Hindlimb muscle (tissue), 1 donor: ENCODE data around the gene OBSL1. TPM values are rescaled to one million over a fixed set of nuclear protein-coding genes. Genes with fewer than 3 reads are reported as not detected.

Experiments used
- DNase-seq: peaks from one replicate; pipeline ENCODE4 v3.0.0-alpha.2; 2013
- polyA plus RNA-seq: library from polyadenylated mRNA; unstranded; fragments of 120-200 nt; gene quantifications from one replicate; pipeline ENCODE4 v1.2.1, GENCODE V29; 2013; ENCODE audit not compliant: insufficient read length

The OBSL1 gene
- polyA plus RNA-seq, 1 donor, result 183 TPM

DNA sequence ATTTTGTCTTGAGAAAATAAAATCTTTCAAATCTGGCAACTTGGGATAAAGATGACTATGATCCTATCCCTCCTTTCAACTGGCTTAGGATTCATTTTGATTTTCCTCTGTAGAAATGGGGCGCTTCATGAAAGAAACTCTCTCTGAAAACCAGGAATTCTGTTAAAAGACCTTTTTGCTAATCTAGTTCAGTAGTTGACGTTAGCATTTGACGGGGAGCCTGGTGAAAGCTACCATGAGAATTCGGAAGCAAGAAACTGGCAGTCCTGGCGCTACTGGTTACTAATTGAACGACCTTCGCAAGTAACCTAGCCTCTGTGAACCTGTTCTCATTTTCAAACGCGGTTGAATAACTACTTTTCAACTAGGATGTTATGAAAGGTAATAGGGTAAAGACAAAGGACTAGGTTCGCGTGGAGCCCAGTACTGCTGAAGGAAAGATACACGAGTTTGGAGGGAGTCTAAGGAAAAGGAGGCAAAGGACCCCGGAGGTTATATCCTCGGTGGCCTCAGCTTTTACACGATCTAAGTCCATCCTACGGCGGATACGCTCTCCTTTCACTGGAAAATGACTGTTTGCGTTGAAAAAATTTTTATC, 25.7 kb upstream of the OBSL1 start:
- DNase-seq, result no peak

DNA sequence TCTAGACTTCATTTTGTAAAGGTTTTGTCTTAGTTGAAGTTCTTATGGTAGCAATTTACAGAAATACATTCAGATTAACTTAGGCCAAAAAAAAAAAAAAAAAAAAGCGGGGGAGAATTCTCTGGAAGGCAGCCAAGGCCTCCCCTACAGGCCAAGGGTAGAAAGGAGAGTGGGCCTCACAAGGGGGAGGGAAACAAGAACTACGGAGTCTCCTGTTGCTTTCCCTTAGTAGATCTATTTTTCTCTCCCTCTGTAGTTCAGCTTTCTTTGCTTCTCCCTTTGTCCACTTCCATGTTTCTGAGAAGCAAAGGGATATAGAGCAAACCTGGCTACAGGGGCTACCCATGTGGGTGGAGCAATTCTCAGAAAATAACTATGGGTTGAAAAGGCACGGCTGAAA, 23.9 kb upstream of the OBSL1 start:
- DNase-seq, result peak; percentile 69

DNA sequence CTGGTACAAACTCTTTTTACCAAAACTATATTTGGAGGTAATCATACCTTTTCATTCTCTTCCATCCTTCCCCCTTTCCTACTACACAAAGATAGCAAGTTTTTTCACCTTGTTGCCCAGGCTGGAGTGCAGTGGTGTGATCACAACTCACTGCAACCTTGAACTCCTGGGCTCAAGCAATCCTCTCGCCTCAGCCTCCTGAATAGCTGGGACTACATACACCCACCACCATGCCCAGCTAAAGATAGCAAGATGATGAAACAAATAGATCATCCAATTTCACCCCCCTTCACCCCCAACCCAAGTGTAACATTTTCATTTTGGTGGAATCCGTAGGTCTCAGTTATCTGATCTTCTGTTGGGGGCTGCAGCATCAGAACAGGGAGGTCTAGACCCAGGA, 21.8 kb upstream of the OBSL1 start:
- no peak for DNase-seq

DNA sequence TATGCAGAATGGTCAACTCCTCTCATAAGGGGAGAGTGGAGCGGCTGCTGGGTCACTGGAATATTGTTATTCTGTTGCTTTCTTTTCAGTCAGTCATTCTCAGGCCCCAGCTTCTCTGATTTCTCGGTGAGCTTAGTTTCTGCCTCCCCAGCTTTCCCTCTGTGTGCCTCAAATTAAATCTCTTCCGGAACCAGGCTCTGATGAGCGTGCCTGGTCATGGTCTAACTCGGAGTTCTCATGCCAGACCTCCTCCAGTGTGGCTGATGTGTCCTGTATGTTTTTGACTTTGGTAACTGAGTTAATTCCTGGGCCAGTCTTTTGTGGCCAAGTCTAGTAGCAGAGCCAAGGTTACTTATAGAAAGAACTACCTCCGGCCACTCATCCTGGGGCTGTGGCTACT, 21.4 kb upstream of the OBSL1 start:
- peak; percentile 36 for DNase-seq

DNA sequence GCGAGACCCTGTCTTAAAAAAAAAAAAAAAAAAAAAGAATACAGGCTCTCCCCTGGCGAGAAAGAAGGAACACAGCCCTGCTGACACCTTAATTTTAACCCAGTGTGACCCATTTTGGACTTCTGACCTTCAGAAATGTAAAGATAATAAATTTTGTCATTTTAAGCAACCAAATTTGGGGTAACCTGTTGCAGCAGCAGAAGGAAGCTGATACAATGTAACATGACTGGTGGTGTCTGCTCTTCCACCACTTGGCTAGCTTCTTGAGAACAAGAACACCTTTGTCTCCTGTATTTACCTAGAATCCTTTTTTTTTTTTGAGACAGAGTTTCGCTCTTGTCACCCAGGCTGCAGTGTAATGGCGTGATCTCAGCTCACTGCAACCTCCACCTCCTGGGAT, 19.8 kb upstream of the OBSL1 start:
- no peak for DNase-seq

DNA sequence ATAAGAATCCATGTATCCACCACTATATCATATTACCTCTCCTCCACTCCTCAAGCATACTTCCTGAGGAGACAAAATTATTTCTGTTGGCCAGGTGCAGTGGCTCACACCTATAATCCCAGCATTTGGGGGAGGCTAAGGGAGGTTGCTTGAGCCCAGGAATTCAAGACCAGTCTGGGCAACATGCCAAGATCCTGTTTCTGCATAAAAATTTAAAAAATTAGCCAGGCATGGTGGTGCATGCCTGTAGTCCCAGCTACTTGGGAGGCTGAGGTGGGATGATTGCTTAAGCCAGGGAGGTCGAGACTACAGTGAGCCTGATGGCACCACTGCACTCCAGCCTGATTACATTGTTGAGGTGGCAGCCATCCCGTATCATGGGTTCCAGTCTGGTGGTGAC, 10.0 kb upstream of the OBSL1 start:
- no peak for DNase-seq

DNA sequence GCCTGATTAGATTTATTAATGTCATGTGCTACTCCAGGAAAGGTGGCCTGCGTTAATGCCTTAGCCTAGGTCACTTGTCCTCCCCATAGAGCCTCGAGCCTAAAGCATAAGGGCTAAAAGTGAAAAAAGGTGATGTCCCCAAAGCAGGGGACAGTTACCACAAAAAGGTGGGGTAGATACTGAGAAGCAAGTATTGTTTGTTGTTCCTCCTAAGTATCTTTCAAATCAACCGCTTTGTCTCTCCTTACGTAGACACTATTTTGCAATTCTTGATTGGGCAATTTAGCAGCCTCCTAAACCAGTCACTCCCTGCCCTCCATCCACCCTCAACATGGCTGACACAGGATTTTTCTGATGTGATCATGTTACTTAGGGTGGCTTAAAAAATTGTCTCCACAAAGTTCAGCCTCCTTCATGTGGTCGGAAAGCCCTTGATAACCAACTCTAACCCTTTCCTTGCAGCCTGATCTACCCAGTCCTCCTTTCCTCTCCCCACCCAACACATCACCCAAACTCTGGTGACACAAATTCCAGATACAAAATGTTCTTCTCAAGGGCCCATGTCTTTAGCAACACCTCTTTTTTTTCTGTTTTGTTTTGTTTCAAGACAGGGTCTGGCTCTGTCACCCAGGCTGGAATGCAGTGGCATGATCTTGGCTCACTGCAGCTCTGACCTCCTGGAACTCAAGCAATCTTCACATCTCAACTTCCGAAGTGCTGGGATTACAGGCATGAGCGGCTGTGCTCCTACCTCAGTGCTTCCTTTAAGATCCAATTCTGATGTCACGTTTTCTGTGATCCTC, 7.7 kb upstream of the OBSL1 start:
- no peak for DNase-seq

DNA sequence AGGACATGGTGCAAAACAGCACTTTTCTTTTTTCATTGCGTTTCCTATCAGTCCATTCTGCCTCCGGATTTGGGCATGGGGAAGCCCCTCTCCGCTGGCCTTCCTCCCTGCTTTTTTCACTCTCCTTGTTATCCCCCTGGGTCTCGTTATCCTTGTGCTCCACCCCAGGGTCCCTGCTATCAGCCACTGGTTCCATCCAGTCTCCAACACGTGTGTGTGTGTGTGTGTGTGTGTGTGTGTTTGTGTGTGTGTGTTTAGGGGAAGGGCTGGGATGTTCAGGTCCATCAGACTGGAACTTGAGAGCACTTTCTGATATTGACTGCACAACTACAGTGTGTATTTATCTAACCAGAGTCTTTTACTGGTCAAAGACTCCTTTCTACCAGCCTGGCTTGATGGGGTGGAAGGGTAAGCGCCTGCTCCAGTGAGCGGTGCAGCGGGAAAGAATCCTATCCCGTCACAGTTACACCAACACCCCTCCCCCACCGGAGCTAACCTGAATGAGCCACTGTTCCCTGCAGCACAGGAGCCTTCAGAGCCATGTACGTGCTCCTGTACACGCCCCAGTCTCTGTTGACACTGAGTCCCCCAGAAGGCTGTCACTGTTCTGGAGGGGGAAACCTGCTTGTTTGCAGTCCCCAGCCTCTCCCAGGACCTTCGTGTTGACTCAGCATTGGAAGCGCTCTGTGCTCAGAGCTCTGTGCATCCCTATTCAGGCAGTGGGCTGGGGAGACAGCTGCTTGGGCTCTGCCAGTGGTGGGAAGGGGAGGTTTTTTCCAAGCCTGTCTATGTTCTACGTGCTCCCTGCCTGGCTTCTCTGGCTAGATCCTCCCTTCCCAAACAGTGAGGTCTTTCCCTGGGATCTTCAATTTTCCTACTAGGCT, 5.4 kb upstream of the OBSL1 start:
- no peak for DNase-seq

DNA sequence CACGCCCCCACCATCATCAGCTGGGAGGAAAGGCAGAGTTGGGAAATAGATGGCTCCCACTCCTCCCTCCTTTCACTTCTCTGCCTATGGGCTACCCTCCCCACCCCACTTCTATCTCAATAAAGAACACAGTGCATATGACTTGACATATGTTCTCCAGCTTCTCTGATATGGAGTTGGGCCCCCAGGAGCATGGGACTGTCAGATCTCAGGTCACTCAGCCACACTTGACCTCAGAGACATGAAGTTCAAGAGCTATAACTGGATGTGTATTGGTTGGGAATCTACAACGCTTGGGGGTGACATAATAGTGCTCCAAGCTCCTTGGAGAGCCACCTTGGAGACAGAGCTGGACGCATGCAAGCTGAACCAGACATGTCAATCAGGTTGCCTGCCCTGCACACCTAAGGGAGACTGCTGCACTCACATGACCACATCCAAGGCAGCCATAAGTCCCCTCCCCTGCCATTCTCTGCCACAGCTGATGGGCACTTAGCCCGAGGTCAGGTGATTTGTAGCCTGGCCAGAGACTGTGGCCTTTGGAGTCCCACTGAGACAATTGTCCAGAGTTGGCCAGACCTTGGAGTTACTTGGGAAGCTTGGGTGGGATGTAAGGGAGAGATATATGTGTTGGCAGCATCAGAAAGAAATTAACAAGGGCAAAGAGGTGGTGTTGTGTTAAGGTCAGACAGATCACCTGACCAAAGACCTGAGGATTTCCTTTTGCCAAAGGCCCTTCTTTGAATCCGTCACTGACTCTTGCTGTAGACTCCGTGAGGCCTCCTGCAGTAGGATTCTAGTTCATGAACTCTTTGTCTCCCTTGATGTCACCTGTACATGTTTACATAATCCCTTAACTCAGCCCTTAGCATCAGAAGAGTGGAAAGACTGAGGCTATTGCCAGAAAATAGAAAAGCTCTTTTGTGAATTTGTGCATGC, 4.5 kb upstream of the OBSL1 start:
- no peak for DNase-seq

DNA sequence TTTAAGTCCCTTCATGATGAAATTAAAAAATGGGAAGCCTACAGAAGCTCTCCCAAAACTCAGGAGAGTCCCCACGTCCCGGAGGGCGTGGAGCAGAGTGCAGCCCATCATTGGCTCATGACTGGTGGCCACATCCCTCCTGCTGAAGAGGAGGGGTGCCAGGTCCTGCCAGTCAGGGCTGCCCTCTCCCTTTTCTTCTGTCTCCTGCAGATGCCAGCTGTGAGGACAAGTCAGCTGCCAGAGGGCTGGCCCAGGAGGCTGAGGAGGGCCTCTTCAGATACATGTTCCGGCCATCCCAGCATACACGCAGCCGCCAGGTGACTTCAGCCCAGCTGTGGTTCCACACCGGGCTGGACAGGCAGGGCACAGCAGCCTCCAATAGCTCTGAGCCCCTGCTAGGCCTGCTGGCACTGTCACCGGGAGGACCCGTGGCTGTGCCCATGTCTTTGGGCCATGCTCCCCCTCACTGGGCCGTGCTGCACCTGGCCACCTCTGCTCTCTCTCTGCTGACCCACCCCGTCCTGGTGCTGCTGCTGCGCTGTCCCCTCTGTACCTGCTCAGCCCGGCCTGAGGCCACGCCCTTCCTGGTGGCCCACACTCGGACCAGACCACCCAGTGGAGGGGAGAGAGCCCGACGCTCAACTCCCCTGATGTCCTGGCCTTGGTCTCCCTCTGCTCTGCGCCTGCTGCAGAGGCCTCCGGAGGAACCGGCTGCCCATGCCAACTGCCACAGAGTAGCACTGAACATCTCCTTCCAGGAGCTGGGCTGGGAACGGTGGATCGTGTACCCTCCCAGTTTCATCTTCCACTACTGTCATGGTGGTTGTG, 3.4 kb upstream of the OBSL1 start:
- no peak for DNase-seq

DNA sequence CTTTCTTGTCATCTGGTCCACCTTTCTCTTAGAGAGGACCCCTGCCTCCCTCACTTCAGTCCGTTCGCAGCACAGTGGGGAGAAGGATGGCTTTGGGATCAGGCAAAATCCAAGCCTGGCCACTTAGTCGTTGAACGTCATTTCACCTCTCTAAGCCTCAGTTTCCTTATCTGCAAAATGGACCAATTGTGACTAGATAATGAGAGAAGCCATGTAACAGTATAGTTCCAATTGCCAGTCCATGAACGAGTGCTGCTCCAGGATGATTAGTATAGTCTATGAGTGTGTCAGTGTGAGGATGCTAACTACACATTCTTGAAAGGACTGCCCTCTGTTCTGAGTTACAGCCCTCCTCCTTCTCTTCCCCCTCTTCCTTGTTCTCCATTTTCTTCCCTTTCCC, 1.8 kb upstream of the OBSL1 start:
- DNase-seq, result no peak

DNA sequence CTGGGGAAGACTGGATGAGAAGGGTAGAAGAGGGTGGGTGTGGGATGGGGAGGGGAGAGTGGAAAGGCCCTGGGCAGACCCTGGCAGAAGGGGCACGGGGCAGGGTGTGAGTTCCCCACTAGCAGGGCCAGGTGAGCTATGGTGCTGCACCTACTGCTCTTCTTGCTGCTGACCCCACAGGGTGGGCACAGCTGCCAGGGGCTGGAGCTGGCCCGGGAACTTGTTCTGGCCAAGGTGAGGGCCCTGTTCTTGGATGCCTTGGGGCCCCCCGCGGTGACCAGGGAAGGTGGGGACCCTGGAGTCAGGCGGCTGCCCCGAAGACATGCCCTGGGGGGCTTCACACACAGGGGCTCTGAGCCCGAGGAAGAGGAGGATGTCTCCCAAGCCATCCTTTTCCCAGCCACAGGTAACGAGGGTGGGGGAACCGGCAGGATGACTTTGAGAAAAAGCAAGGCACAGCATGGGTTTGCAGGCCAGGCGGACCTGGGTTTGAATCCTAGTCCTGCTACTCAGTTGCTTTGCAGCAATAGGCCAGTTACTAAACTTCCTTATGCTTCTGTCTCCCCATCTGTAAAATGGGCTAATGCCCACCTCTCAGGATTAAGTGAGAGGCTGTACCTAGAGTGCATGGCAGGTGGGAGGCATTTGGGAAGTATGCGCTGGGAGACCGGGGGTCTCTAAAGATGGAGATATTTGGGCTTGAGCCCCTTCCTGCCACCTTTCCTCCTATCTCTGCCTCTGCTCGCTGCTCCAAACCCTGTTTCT, 1.1 kb upstream of the OBSL1 start, which contains the start of gene INHA:
Gene INHA, plus strand, starts transcription at position 74 of the 765 bp plus-strand sequence. Its CDS starts 65 bp downstream, at position 139.
- DNase-seq, result no peak

DNA sequence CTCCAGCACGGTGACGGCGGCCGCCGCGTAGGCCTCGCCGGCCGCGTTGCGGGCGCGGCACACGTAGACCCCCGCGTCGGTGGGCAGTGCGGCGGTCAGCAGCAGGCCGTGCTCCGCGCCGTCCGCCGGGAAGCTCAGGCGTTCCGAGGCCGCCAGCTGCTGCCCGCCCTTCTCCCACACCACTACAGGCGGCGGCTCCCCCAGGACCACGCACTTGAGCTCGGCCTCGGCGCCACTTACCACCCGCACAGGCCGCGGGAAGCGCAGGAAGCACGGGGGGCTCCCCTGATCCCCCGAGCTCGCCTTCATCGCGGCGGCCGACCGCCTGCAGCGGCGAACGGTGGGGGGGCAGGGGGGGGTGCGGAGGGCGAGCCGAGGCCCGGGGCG, 422 bp downstream of the OBSL1 start:
- DNase-seq, result peak; percentile 47

DNA sequence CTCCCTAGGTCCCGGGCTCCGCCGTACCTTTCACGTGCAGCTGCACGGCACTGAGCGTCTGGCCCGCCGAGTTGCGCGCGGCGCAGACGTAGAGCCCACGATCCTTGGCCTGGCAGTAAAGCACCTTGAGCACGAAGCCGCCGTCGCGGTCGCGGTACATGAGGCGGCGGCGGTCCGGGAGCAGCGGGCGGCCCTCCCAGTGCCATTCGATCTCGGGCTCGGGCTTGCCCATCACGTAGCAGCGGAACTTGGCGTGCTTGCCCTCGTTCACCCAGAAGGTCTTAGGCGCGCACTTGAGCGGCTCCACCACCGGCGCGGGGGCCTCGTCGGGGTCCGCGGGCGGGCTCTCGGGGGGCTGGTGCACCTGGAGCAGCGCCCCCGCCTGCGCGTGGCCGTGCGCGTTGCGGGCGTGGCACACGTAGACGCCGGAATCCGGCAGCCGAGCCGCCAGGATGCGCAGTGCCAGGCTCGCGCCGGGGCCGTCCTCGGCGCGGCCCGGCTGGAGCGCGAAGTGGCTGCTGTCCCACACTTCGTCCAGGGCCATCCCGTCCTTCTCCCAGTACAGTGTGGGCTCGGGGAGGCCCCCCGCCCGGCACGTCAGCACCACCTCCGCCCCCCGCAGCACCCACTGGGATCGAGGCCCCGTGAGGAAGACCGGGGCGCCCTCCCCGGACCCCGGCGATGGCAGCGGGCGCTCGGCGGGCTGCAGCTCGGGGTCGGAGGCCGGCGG, 980 bp downstream of the OBSL1 start:
- DNase-seq, result peak; percentile 37

DNA sequence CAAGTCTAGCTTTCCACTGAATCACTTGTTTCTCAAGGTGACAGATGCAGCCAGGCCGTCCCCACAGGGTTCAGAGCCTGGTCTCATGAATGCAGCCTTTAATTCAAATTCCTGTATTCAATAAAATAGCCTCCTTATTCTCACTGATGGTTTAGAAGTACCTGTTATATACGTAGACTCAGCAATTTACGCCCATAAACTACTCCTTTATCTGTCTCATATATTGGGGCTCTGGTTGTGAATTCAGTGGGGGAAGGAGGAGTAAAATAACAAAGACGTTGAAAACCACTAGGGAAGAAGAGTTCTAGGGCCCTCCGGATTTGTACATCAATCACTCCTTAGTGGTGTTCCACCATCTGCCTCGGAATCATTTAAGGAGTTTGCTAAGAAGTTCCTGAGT, 1.7 kb downstream of the OBSL1 start:
- no peak for DNase-seq

DNA sequence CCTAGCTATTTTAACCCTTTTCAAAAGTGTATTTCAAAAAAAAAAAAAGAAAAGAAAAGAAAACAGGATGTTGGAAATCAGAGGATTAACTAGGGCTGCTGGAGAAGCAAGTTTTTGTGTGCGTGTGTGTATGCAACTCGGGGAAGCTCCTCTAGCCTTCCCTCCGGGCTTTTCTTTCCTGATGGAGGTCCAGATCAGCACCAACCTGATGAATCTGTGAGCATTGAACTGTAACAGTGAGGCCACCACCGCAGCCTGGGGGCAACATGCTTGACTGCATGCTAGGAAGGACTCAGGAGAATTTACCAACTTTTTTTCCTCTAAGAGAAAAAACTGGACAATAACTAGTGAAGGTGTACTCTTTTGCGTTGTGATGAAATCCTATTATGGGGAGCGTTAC, 2.3 kb downstream of the OBSL1 start:
- DNase-seq, result no peak

DNA sequence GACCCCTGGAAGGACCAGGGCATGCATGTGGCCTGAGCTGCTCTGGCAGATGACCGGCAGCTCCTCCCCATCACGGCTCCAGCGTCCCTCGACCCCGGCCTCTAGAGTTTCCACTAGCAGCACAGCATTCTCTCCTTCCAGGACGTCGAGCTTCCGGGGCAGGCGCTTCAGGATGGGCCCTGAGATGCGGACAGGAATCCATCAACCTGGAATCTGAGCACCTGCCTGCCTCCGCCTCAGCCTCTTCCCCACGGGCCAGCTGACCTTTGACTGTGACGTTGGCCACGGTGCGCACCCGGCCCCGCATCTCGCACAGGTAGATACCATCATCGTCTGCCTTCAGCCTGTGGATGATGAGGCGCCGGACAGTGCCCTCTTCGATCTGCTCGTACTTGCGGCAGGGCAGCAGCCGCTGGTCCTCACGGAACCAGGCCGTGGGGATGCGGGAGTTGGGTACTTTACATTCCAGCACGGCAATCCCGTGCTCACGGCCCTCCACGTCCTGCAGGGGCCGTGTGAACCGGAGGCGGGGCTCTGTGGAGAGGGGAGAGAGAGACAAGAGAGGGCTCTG, 3.5 kb downstream of the OBSL1 start:
- DNase-seq, result no peak

DNA sequence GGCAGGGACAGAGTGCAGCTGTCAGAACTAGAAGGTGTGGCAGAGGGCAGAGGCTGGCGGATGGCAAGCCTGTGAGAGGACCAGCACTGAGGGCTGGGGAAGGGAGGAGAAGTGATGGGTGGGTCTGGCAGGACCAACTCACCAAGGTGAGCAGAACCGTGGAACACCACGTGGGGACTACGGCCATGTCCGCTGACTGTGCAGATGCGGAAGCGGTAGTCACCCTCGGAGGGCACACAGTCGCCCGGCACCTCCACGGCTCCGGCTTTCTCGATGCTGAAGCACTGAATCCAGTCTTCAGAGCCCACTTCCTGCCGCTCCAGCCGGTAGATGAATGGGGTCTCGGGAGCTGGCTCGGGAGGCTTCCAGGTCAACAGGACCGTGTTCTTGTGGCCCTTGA, 4.2 kb downstream of the OBSL1 start:
- DNase-seq, result no peak

DNA sequence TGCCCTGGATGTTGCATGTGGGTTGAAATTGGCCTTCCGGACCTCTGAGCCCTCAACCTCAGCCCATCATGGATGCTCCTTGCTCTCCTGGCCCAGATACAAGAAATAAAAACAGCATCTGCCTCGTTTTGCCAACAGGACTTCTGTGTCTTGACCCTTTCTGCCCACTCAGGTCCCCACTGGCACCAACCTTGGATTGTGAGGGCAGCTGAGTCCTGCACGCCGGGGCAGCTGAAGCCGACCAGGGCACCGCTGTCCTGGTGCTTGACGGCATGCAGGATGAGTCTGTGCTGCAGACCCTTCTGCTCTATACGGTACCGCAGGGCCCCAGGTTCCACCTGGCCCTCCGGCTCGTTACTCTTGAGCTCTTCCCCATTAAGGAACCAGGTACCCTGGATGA, 4.7 kb downstream of the OBSL1 start:
- DNase-seq, result no peak
